ENCODE results near the gene HLA-DRA. TPM values are rescaled to one million over a fixed set of nuclear protein-coding genes. Genes with fewer than 3 reads are reported as not detected.

HLA-DRA gene
- polyA plus RNA-seq, 1 donor (not counting 4 experiments of a cell fraction or from before 2014, with no cell fraction given), result 0.21 TPM

- Histone ChIP-seq H3K79me2 (ENCODE audit: control insufficient read depth, insufficient read depth, low read length) (no peaks in the 10 kb centered on the region), H3K4me2 (ENCODE audit: control insufficient read depth, extremely low read depth, insufficient read depth, low read depth, low read length) (no peak overlapping the region), H3K9me1 (ENCODE audit: control insufficient read depth, extremely low read depth, insufficient read depth, low read length) (no peaks in the 10 kb centered on the region), H4K20me1 (ENCODE audit: control insufficient read depth, extremely low read depth, insufficient read depth, low read length) (no peaks in the 10 kb centered on the region), H3K36me3 (ENCODE audit: control insufficient read depth in 2 of 2, extremely low read depth in 1 of 2, insufficient read depth in 2 of 2, low read length in 2 of 2) (no peaks in the 10 kb centered on the region), H3K9ac (ENCODE audit: control insufficient read depth, extremely low read depth, insufficient read depth, low read length) (no peak overlapping the region), H3K4me3 (ENCODE audit: control insufficient read depth in 2 of 3, extremely low read depth in 1 of 3, insufficient read depth in 2 of 3, low read depth in 1 of 3, low read length in 3 of 3) (no peak overlapping the region), H3K9me3 (ENCODE audit: control insufficient read depth, low read depth, low read length) (no peaks in the 10 kb centered on the region), H2AFZ (ENCODE audit: control insufficient read depth, low read length) (no peak overlapping the region), H3K27me3 (ENCODE audit: control insufficient read depth, extremely low read depth, insufficient read depth, low read length) (no peaks in the 10 kb centered on the region), H3K27ac (ENCODE audit: control insufficient read depth, insufficient read depth, low read length) (no peak overlapping the region), H3K4me1 (ENCODE audit: control insufficient read depth, extremely low read depth, insufficient read depth, low read length) (no peaks in the 10 kb centered on the region)
- FAIRE-seq, result no peak
- dilution Hi-C loops (cut with MboI; ENCODE audit: extremely low pct_ligation_motif_present, low sequenced_read_pairs), result no loop called here
- DNase-seq (ENCODE audit: low read depth, low spot score), result no peak
- TF ChIP-seq EZH2 (IDR thresholded peaks at IDR 0.05; ENCODE audit: low read length), result no peak
- no peak for TF ChIP-seq CTCF (optimal IDR thresholded peaks at IDR 0.05 in 1 of 3, IDR thresholded peaks at IDR 0.05 in 1 of 3, conservative IDR thresholded peaks at IDR 0.05 in 1 of 3; ENCODE audit: extremely low read depth in 1 of 3, insufficient read depth in 2 of 3, low read length in 3 of 3)
Measured at GRCh38 chr6:32491700-32492099, 52.0 kb downstream of the HLA-DRA start.

GRCh38 chr6:32492351-32492750 is 52.7 kb downstream of the HLA-DRA start:
- no peaks in the 10 kb centered on the region for H3K4me1 ChIP-seq (ENCODE audit: control insufficient read depth, extremely low read depth, insufficient read depth, low read length)
- TF ChIP-seq CTCF (optimal IDR thresholded peaks at IDR 0.05 in 1 of 3, IDR thresholded peaks at IDR 0.05 in 1 of 3, conservative IDR thresholded peaks at IDR 0.05 in 1 of 3; ENCODE audit: extremely low read depth in 1 of 3, insufficient read depth in 2 of 3, low read length in 3 of 3), result no peak
- TF ChIP-seq EZH2 (IDR thresholded peaks at IDR 0.05; ENCODE audit: low read length), result no peak
- dilution Hi-C loops (cut with MboI; ENCODE audit: extremely low pct_ligation_motif_present, low sequenced_read_pairs), result no loop called here
- DNase-seq (ENCODE audit: low read depth, low spot score) (no peak), FAIRE-seq (no peak)
- H3K27me3 ChIP-seq (ENCODE audit: control insufficient read depth, extremely low read depth, insufficient read depth, low read length), result no peaks in the 10 kb centered on the region
- no peaks in the 10 kb centered on the region for H3K79me2 ChIP-seq (ENCODE audit: control insufficient read depth, insufficient read depth, low read length)
- H3K4me3 ChIP-seq (ENCODE audit: control insufficient read depth in 2 of 3, extremely low read depth in 1 of 3, insufficient read depth in 2 of 3, low read depth in 1 of 3, low read length in 3 of 3), result no peak overlapping the region
- H3K9me3 ChIP-seq (ENCODE audit: control insufficient read depth, low read depth, low read length), result no peaks in the 10 kb centered on the region
- H2AFZ ChIP-seq (ENCODE audit: control insufficient read depth, low read length), result no peak overlapping the region
- no peaks in the 10 kb centered on the region for H3K36me3 ChIP-seq (ENCODE audit: control insufficient read depth in 2 of 2, extremely low read depth in 1 of 2, insufficient read depth in 2 of 2, low read length in 2 of 2)
- no peaks in the 10 kb centered on the region for H3K9me1 ChIP-seq (ENCODE audit: control insufficient read depth, extremely low read depth, insufficient read depth, low read length)
- no peaks in the 10 kb centered on the region for H4K20me1 ChIP-seq (ENCODE audit: control insufficient read depth, extremely low read depth, insufficient read depth, low read length)
- H3K9ac ChIP-seq (ENCODE audit: control insufficient read depth, extremely low read depth, insufficient read depth, low read length), result no peak overlapping the region
- no peak overlapping the region for H3K4me2 ChIP-seq (ENCODE audit: control insufficient read depth, extremely low read depth, insufficient read depth, low read depth, low read length)
- no peak overlapping the region for H3K27ac ChIP-seq (ENCODE audit: control insufficient read depth, insufficient read depth, low read length)

Other genes with a start within 250 kb of the HLA-DRA start
- gene PBX2, start 249.7 kb upstream of the HLA-DRA start, polyA plus RNA-seq, result 43.5 to 54.9 TPM (median 44.0 TPM) in 3 replicates
- gene GPSM3, start 247.2 kb upstream of the HLA-DRA start, polyA plus RNA-seq, result 2.8 to 6.5 TPM (median 3.6 TPM) in 3 replicates
- 0.07 to 0.13 TPM (median 0.11 TPM) in 3 replicates for gene NOTCH4, start 215.8 kb upstream of the HLA-DRA start, polyA plus RNA-seq
- gene TSBP1, start 68.0 kb upstream of the HLA-DRA start, polyA plus RNA-seq, result not detected in 3 replicates
- gene BTNL2, start 32.7 kb upstream of the HLA-DRA start, polyA plus RNA-seq, result not detected in 3 replicates
- 0.05 TPM in 1 of 3 replicates, not detected in the others for gene HLA-DRB5, start 90.4 kb downstream of the HLA-DRA start, polyA plus RNA-seq
- gene HLA-DRB1, start 150.0 kb downstream of the HLA-DRA start, polyA plus RNA-seq, result 0.12 to 0.54 TPM (median 0.31 TPM) in 3 replicates
- 0.70 TPM in 1 of 3 replicates, not detected in the others for gene HLA-DQA1, start 197.5 kb downstream of the HLA-DRA start, polyA plus RNA-seq
- gene HLA-DQB1, start 226.8 kb downstream of the HLA-DRA start, polyA plus RNA-seq, result 37.5 to 78.0 TPM (median 40.5 TPM) in 3 replicates

Measured in keratinocyte (primary cell).